ENCODE measurements around the gene TFPI2.

Gene TFPI2

DNA sequence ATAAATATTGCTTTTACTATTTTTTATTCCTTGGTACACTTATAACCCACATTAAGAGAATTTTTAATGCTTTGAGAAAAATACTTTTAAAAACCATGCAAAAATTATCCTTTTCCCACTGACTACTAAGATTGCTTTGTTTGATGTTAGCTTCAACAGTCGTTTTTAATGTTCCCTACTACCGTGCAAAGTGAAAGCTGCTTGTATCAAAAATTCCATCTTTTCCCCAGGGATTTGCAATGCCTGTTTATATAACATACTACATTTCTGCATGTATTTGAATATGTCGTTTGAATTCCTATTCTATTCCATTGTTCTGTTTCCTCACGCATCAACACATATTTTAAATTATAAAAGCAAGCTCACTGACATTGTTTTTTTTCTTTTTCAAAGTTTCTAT lies 54.4 kb downstream of the TFPI2 start:
- Histone ChIP-seq H3K36me3 (no peaks in the 10 kb centered on the region), H3K4me3 (ENCODE audit: low read depth, low read length) (no peak overlapping the region), H3K4me1 (no peaks in the 10 kb centered on the region), H3K27me3 (no peaks in the 10 kb centered on the region), H3K9me3 (no peaks in the 10 kb centered on the region)
- TF ChIP-seq, protein P1, sequence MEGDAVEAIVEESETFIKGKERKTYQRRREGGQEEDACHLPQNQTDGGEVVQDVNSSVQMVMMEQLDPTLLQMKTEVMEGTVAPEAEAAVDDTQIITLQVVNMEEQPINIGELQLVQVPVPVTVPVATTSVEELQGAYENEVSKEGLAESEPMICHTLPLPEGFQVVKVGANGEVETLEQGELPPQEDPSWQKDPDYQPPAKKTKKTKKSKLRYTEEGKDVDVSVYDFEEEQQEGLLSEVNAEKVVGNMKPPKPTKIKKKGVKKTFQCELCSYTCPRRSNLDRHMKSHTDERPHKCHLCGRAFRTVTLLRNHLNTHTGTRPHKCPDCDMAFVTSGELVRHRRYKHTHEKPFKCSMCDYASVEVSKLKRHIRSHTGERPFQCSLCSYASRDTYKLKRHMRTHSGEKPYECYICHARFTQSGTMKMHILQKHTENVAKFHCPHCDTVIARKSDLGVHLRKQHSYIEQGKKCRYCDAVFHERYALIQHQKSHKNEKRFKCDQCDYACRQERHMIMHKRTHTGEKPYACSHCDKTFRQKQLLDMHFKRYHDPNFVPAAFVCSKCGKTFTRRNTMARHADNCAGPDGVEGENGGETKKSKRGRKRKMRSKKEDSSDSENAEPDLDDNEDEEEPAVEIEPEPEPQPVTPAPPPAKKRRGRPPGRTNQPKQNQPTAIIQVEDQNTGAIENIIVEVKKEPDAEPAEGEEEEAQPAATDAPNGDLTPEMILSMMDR (IDR thresholded peaks at IDR 0.05; ENCODE audit: low read depth, low read length) = no peak
- DNase-seq = no peak

- no peaks in the 10 kb centered on the region for H3K27me3 ChIP-seq
- H3K36me3 ChIP-seq = no peaks in the 10 kb centered on the region
- TF ChIP-seq, protein P1 (IDR thresholded peaks at IDR 0.05; ENCODE audit: low read depth, low read length) = no peak
- no peaks in the 10 kb centered on the region for H3K4me1 ChIP-seq
- DNase-seq = no peak
- no peak overlapping the region for H3K4me3 ChIP-seq (ENCODE audit: low read depth, low read length)
- H3K9me3 ChIP-seq = no peaks in the 10 kb centered on the region
Observed at GRCh38 chr7:93835702-93836101, 54.9 kb downstream of the TFPI2 start.
